ENCODE results near the gene TWSG1.

Gene TWSG1

GRCh38 chr18:9334329-9334972, at the start of gene TWSG1:
TSS of gene TWSG1 (plus strand) at chr18:9334773. CDS start at chr18:9337230, 2,457 bp downstream.
- peak; percentile 89 for DNase-seq (ENCODE audit: low spot score)

- DNase-seq (ENCODE audit: low spot score), result no peak
These were observed 49.0 kb upstream of the TWSG1 start for GRCh38 chr18:9285604-9286003.

GRCh38 chr18:9287036-9287435, 47.5 kb upstream of the TWSG1 start:
- no peak for DNase-seq (ENCODE audit: low spot score)

DNA sequence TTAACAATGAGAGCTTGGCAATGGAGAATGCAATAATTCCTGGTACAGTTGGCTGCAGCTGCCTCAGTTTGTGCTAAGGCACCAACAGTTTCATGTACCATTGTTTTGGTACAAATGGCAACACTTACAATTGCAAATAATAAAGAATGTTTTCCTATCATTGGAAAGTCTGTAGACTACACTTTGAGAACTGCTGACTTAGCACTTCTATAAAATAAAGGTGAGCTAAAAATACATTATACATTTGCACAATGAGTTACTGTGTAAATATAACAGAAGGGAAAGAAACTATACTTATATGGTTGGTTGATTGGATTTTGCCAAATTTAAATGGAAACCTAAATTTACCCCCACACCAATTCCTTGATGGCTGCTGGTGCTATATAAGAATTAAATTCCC, 44.9 kb upstream of the TWSG1 start:
- DNase-seq (ENCODE audit: low spot score), result no peak

GRCh38 chr18:9290156-9290555, 44.4 kb upstream of the TWSG1 start:
- DNase-seq (ENCODE audit: low spot score), result no peak

- DNase-seq (ENCODE audit: low spot score), result no peak
These were observed 42.5 kb upstream of the TWSG1 start for GRCh38 chr18:9292047-9292446.

GRCh38 chr18:9293948-9294347, 40.6 kb upstream of the TWSG1 start:
- DNase-seq (ENCODE audit: low spot score), result no peak

DNA sequence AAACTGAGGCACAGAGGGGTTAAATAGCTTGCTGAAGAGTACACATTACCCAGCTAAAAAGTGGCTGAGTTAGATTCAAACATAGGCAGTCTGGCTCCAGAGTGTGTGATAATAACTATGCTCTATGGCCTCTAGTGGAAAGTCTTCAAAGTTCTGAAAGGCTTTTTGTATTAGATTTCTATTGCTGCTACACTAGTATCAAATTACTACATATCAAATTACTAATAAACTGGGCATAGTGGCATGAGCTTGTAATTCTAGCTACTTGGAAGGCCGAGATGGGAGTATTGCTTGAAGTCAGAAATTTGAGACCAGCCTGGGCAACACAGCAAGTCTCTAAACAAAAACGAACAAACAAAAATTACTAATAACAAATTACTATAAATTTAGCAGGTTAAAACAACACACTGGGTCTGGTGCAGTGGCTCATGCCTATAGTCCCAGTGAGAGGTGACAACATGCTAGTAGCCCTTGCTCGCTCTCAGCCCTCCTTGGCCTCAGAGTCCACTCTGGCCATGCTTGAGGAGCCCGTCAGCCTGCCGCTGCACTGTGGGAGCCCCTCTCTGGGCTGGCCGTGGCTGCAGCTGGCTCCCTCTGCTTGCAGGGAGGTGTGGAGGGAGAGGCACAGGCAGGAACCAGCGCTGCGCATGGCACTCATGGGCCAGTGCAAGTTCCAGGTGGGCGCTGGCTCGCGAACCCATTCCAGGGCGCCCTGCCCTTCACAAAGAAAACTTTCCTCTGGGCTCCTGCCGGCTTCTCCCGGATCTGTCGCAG, 38.2 kb upstream of the TWSG1 start:
- DNase-seq (ENCODE audit: low spot score), result no peak

DNA sequence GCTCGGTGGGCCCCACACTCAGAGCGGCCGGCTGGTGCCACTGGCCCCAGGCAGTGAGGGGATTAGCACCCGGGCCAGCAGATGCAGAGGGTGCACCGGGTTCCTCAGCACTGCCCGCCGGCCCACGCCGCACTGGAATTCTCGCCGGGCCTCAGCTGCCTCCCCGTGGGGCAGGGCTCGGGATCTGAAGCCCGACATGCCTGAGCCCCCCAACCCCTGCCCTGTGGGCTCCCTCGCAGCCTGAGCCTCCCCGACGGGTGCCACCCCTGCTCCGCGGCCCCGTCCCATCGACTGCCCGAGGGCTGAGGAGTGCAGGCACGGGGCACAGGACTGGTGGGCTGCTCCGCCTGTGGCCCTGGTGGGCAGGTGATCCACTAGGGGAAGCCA, 37.6 kb upstream of the TWSG1 start:
- no peak for DNase-seq (ENCODE audit: low spot score)

DNA sequence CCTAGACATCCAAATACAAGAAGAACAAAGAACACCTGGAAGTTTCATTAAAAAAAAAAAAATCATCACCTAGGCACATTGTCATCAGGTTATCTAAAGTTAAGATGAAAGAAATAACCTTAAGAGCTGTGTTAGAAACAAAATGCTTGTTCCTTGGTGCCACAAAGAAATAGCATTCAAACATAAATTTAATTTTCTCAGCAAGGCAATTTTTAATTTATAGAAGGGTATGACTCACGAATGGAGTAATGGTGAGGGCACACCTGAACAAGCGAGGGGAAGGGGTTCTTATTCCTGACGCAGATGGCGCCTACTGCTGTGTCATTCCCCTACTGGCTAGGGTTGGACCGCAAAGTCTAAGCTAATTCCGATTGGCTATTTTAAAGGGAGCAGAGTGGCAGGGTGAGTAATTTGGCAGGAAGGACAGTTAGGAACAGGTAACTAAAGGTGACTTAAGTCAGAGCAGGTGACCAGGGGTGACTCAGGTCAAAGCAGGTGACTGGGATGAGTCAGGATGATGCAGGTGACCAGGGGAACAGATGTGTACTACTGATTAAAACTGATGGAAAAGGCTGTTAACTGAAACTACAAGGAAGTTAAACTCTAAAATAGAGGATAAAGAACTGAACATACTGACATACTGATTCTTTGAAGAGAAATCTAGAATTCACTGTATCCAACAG, 30.0 kb upstream of the TWSG1 start:
- no peak for DNase-seq (ENCODE audit: low spot score)

DNA sequence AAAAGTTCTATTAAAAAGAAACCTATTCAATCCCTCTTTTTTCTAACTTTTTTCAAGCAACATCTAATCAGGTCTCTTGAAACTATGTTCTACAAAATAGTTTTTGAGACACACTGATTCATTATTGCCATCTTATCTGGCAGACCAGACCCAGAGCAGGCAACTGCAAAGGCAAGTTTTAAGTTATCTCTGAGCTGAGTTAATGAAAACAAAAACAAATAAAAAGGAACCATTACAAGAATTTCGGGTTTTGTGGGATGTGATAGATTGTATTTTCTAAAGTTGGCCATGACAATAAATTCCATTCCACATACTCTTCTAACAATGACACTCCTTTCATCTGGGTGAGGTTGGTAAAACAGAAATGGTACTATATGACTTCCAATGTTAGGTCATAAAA, 15.2 kb upstream of the TWSG1 start:
- no peak for DNase-seq (ENCODE audit: low spot score)

DNA sequence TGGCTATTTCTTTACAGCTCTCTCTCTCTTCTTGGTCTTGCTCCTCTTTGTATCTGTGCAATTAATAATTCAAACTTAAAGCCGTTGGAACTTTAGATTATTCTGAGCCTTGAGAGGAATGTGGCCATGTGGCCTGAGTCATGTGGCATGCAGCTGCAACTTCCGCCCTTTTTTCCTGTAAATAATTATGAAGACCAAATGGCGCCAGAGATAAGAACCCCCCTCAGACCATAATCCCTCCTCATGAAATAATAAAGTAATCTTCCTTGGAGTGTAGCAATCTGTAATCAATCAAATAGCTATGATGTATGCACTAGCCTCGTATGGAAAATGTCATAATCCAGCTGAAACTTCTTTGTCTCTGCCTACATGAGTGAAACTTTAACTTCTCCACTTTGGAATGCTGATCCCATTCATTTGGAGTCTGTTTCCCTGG, 13.5 kb upstream of the TWSG1 start:
- DNase-seq (ENCODE audit: low spot score), result no peak

DNA sequence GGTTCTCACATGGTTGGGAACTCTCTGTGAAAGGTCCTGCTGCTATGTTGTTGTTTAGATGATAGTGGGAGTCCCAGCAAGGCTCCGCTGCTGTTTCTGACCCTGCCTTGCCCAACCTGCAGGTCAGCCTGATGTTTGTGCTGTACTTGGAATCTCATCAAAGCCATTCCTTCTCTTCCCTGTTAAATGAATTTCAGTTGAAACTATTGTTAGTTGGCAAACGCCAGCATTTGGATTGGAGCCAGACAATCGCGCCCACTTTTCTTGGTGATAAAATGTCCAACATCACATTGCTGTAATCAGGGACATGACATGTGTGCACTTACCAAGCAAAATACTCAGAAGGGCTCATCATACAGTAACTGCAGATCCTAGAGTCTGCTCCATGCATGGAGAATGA, 12.8 kb upstream of the TWSG1 start:
- DNase-seq (ENCODE audit: low spot score), result no peak

- no peak for DNase-seq (ENCODE audit: low spot score)
These were observed 11.8 kb upstream of the TWSG1 start for GRCh38 chr18:9322744-9323143.

DNA sequence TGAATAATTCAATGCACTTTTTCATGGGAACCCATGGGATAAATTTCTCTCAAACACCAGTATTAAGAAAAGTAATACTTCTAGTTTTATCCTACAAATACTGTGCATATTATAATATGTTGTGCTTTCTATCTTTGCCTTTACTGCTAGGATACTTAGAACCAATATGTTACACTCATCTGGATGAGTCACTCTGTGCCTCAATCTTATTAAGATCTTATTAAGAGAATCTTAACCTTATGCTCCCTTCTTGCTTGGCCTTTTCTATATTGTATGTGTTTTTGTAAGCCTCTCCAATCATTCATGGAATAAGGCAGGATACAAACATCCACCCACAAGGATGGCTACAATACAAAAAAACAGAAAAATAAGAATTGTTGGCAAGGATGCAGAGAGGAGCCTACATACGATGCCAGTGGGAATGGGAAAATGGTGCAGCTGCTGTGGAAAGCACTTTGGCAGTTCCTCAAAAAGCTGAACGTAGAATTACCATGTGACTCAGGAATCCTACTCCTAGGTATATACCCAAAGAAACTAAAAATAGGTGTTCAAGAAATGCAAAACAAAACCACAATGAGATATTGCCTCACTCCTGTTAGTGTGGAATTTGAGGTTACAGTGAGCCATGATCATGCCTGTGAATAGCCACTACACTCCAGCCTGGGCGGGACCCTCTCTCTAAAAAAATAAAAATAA, 10.7 kb upstream of the TWSG1 start:
- DNase-seq (ENCODE audit: low spot score), result no peak

- no peak for DNase-seq (ENCODE audit: low spot score)
These were observed 8.9 kb upstream of the TWSG1 start for GRCh38 chr18:9325716-9326115.

- no peak for DNase-seq (ENCODE audit: low spot score)
These were observed 5.8 kb upstream of the TWSG1 start for GRCh38 chr18:9328776-9329175.

- no peak for DNase-seq (ENCODE audit: low spot score)
These were observed 5.1 kb upstream of the TWSG1 start for GRCh38 chr18:9329471-9329870.

DNA sequence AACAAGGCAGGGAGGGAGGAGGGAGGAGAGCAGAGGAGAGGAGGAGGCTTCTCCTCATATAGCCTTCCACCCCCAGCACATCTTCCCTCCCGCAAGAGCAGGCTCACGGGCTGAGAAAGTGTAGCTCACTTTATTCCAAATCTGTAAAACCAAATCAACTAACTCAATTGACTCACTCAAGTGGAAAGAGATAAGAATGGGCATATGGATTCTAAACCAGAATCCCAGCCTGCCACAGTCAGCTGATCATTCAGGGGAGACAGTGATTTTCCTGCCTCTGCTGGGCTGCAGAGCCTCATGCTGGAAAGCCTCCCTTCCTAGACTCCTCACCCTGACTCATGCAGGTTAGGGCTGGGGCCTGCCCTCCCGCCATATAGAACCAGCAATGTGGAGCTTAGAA, 4.2 kb upstream of the TWSG1 start:
- no peak for DNase-seq (ENCODE audit: low spot score)

DNA sequence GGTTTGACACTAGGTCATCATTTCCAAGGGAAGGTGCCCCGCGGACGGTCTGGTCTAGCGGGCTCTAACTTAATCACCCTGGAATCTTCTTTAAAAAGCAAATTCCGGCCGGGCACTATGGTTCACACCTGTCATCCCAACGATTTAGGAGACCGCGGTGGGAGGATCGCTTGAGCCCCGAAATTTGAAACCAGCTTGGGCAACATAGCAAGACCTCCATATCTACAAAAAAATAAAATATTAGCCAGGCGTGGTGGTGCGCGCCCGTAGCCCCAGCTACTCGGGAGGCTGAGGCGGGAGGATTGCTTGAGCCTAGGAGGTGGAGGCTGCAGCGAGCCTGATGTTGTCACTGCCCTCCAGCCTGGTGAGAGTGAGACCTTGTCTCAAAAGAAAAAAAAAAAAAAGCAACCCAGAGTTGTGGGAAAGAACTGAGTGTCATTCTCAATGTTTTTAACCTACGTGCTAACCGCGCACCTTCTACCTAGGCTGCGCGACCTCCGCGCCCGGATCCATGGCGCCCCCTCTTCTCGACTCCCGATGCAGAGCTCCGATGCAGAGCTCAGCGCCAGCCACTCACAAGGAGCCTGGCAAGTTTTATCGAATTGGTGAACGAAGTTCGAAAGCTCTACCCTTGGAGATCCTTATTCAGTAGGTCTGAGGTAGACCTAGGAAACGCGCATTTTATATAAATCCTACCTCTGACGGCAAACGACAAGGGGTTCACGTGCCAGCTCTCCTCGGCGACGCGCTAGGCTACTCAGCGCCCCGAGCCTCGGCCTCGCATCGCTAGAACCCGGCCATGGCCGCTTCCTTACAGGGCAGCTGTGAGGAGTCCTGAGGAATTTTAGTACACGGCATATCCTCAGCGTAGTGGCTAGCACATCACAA, 888 bp upstream of the TWSG1 start:
- DNase-seq (ENCODE audit: low spot score), result no peak

- DNase-seq (ENCODE audit: low spot score), result peak; percentile 37
These were observed 562 bp downstream of the TWSG1 start for GRCh38 chr18:9334973-9335696.
